ENCODE measurements around the gene SPOCK2. TPM values are rescaled to one million over a fixed set of nuclear protein-coding genes. Genes with fewer than 3 reads are reported as not detected.
A peak's percentile ranks its signal among the peaks of the same experiment; 100 is the strongest.
"Not testable (repeated sequence)": the region's sequence is repeated elsewhere in the genome, so short reads cannot be mapped to it uniquely, and the experiment has no call there.

SPOCK2 gene
- total RNA-seq, 1 donor from 2014 or later = 8.3 TPM

DNA sequence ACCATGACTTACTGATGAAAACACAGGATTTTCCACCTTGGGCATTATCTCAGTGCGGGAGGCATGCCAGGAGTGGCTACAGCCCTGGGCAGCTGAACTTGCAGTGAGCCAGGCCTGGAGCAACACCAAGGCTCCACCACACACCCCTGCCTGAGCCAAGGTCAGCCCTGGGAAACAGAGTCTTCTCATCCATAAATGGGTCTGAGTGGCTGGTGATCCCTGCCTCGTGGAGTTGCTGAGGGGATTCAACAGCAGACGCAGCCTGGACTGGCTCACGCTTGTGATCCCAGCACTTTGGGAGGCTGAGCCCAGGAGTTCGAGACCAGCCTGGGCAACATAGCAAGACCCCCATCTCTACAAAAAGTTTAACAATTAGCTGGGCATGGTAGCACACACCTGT is 32.2 kb downstream of the SPOCK2 start:
- DNase-seq = no peak

DNA sequence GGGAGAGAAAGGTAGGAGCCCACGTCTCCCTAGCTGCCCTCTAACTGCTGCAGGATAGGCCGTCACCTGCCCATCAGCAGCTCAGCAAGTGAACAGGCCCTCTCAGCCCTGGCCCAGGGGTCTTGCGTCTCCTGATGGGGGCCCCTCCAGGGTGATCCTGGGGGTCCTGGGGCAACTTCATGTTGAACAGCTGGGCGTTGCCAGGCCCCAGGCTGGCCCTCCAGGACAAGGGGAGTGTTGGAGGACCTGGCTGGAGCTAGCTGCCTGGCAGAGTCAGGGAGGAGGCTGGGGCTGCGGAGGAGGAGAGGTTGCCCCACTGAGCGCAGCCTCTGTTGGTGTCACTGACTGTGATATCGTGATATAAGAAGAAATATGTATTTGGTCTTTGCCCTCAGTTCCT is 34.7 kb downstream of the SPOCK2 start:
- no peak for DNase-seq

DNA sequence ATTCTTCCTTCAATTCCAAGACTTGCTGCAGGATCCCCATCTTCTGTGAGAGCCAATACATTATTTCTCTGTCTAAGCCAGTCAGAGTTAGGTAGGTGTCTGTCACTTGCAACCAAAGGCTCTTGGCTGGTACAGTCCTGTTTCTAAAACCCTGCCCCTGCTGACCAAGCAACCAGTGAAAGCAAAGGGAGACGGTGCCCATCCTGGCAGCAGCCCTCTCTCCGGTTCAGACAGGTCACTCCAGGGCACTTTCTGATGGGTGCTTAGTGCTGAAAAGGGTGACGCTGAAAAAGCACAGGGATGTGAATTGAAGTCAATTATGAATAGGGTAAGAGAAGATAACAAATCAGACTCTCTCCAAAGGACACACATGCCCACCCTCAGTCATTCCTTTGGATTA is 37.5 kb downstream of the SPOCK2 start:
- no peak for DNase-seq

- no peak for DNase-seq
Observed at GRCh38 chr10:72049969-72050781, 38.2 kb downstream of the SPOCK2 start.

GRCh38 chr10:72049472-72049871 is 38.9 kb downstream of the SPOCK2 start:
- DNase-seq = no peak

DNA sequence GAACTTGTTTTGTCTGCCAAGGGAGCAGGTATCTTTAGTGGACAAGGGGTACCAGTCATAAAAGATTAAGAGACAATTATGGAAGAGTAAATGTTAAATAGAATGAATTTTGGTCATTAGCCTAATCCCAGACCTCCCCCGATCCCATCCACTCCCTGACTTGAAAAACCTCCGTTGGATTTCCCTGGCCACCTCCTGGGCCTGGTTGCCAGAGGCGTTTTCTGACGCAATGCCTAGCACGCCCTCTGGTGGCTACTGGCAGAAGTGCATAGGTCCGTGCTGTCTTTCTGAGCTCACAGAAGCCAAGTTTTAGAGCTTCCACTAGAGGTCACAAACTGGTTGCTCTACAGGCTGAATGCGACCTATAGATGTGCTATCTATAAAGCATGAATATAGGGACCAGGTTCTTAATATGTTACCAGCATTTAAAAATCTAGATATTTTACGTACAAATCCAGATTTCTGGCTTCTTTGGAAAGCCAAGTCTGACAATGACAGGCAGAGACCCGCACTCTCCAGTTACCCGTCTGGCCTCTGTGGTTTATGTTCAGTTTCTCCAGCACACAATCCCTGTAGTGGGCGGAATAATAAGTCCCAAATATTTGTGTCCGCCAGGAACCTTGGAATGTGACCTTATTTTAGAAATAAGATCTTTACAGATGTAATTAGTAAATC is 39.8 kb downstream of the SPOCK2 start:
- DNase-seq = peak; percentile 97

GRCh38 chr10:72045586-72045985 is 42.8 kb downstream of the SPOCK2 start:
- no peak for DNase-seq

DNA sequence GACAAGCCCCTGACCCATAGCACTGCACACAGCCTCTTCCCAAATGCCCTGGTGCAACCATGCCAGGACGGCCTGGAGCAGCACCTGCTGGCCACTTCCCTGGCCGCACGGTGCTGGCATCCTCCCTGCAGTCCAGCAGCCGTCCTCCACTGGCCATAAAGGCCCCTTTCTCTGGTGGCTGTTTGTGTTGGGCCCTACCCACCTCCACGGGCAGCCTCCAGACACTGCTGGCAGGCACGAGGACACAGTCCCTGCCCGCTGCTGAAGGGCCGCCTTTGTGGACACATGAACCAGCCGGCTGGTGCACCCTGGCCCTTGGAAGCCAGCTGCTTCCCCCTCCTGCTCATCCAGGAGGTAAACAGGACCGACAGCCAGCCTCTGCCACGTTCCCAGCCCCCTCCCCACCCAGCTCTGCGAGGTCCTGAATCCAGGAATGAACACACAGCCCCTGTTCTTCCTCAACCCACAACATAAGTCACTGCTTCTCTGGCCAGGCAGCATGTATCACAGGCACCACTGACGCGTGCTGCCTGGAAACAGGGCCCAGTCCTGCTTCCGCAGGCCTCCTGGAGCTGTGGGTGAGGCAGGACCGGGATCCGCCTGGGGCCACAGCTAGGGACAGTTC is 43.8 kb downstream of the SPOCK2 start:
- peak; percentile 67 for DNase-seq

DNA sequence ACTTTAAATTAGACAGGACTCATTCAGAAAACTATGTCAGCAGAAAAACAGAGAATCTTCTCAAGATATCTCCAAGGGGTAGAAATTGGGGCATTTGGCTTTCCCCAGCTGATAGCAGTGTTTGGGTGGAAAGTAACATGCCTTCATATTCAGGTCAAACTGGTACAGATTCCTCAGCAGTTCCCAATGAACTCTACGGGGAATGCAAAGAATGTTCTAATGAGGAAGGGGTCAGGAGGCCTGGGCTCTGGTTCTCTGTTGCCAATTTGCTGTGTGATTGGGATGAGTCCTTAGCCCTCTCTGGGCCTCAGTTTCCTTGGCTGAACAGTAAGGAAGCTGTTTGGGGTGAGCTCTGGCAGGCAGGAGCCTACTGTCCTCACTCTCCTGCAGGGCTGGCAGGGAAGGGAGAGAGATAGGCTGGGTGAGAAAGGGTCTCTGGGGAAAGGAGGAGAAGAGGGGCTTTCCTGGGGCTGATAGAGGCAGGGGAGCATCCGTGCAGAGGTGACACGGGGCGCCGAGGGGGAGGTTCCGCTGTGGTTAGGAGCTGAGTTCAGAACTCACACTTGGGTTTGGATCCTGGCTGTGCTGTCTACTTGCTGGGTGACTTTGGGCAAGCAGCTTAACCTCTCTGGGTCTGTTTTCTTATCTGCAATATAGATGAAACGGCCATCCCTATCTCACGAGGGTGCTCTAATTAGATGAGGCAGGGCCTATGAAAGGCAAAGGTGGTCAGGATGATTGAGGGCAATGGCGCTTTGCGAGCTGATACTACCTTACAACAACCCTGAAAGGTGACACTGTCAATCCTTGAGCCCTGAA is 45.1 kb downstream of the SPOCK2 start:
- DNase-seq = no peak

DNA sequence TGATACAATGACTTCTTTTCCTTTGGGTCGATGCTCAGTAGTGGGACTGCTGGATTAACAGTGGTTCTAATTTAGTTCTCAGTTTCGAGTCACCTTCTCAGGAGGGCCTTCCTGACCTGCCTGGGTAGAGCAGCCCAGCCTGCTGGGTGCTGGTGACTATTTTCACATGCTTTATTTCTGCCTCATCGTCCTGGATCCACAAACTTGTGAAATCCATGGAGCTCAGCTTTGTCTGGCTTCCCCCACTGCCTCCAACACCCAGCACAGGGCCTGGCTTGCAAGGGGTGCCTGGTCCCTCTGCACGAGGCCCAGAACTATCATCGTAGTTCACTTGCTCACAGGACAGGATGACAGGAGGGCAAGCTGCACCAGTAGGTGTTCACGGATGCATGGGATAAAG is 46.9 kb downstream of the SPOCK2 start:
- no peak for DNase-seq

DNA sequence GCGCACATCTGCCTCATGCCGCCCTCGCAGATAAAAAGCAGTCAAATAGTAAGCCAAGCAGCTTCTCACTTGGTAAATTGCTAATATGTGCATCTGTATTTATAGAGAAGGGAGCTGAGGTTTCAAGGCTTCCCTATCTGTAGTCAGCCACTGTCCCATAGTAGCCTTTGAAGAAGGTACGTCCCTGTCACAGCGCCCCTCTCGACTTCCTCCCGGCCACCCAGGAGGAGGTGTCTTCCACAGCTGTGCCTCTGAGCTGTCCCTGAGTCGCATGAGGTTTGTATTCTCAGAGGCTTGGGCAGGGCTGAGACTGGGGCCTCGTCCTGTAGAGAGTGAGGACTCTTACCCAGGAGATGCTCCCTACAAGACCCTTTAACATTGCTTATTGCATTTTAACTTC is 49.0 kb downstream of the SPOCK2 start:
- DNase-seq = no peak

- DNase-seq = no peak
Observed at GRCh38 chr10:72038458-72039001, 49.8 kb downstream of the SPOCK2 start.

GRCh38 chr10:72037811-72038210 is 50.5 kb downstream of the SPOCK2 start:
- no peak for DNase-seq

- DNase-seq = no peak
Observed at GRCh38 chr10:72037266-72037665, 51.1 kb downstream of the SPOCK2 start.

- DNase-seq = no peak
Observed at GRCh38 chr10:72035252-72035887, 53.0 kb downstream of the SPOCK2 start.

DNA sequence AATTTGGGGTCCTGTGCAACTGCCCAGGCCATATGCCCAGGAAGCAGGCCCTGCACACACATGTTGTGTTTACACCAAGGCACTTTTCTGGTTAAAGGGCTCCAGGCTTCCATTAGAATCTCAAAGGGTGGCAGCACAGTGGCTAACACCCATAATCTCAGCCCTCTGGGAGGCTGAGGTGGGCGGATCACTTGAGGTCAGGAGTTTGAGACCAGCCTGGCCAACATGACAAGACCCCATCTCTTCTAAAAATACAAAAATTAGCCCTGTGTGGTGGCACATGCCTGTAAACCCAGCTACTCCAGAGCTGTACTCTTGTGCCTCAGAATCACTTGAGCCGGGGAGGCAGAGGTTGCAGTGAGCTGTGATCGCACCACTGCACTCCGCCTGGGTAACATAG is 53.6 kb downstream of the SPOCK2 start:
- DNase-seq = no peak

DNA sequence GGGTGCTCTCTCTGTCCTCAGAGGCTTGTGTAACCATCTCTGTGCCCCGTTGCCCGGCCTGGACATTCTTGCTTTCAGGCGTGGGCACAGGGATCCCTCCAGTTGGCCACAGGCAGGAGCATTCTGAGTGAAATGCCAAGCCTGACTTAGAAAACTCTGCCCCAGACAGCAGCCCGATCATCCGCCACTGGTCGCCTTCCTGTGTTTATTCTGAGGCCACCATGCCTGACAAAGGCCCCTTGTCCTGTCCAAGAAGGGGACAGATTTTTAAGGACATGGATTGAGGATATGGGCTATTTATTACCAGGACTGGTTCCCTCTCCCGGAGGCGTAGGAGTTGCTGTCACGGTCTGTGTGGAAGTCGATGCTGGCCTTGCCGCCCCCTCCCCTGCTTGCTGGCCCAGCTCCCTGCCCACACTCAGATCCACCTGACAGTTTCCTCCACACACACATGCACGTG is 54.3 kb downstream of the SPOCK2 start:
- no peak for DNase-seq

- DNase-seq = not testable (repeated sequence)
Observed at GRCh38 chr10:72032409-72033162, 55.8 kb downstream of the SPOCK2 start.

- DNase-seq = no peak
Observed at GRCh38 chr10:72031706-72032105, 56.6 kb downstream of the SPOCK2 start.

GRCh38 chr10:72030762-72031543 is 57.4 kb downstream of the SPOCK2 start:
- no peak for DNase-seq

All from tongue (tissue), 2 donors.